GM21360 (cell line): ENCODE data around the gene KIF12.

Experiments used
- ATAC-seq: cut with Tn5 transposase; IDR thresholded peaks from one replicate; pipeline ENCODE4 v1.9.1; 2021; ENCODE audit warnings: mild to moderate bottlenecking, moderate library complexity; ENCODE audit not compliant: unreplicated experiment

KIF12 gene

DNA sequence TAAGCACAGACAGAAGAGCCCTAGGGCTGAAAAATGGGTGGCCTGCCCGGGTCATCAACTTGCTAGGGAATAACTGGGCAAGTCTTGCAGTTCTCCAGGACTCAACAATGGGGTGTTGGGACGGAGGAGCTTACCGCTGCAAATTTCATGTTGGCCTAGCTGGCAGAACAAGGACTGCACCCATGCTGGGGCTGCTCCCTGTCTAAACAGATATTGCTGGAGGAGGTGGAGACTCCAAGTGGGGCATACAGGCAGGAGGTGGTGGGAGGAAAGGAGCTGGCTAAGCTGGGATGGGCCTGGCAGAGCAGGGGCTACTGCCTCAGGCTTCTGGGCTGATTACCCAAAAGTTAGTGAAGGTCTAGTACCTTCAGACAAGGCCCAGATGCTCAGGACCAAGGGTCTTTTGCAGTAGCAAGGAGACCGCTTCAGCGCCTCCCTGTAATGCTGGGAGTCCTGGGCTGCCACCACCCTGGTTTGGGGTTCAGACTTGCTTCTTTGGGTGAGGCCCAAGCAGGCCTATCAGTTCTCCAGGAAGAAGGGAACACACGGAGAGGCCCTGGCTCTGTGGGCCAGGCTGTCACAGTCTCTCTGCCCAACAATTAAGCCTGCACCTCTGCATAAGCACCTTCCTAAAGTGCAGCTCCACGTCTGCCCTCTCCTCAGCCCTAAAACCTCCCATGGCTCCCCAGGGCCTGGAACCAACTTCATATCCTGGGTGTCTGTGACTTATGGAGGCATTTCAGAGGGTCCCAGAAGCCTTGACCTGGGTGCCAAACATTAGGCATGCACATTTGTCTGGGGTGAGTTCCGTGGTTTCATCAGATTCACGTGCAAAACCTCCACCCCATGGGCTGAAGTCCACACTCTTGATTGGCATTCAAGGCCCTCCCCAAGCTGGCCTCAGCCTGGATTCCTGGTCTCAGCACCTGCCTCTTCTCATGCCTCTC is 24.2 kb upstream of the KIF12 start:
- ATAC-seq = no peak

DNA sequence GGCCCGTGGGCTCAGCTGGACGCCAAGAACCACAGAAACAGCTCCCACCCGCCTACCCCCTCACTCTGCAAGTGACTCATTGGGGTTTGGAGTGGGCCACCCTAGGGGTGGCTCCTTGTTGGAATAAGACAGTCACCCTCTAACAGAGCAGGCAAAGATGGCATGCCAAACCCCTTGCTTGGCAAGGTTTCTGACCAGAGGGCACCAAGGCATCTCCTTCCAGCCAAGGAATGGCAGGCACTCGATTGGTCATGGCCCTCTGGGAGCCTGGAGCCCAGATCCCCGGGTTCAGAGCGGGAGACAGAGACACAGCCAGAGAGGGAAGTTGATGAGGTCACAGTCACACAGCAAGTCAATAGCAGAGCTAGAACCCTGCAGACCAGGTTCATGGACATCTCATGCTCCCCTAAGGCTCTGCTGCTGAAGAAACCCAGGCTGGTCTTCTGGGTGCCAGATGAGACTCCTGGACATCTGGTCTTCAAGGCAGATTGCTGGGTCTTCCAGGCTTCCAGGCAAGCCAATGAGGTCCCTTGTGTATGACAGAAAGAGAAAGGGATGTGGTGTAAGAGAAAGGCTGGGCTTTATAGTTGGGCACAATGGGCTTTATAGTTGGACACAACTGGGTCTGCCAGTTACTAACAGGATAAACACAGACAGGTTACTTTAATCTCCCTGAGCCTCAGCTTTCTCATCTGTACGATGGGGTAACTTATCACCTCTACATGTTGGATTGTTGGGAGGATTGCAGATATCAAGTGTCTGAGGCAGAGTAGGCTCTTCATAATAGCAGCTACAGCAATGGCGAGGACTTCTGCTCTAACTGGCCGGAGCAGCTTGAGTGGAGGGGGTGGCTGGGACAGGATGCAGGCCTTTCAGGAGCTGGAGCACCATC is 23.3 kb upstream of the KIF12 start:
- ATAC-seq = no peak

DNA sequence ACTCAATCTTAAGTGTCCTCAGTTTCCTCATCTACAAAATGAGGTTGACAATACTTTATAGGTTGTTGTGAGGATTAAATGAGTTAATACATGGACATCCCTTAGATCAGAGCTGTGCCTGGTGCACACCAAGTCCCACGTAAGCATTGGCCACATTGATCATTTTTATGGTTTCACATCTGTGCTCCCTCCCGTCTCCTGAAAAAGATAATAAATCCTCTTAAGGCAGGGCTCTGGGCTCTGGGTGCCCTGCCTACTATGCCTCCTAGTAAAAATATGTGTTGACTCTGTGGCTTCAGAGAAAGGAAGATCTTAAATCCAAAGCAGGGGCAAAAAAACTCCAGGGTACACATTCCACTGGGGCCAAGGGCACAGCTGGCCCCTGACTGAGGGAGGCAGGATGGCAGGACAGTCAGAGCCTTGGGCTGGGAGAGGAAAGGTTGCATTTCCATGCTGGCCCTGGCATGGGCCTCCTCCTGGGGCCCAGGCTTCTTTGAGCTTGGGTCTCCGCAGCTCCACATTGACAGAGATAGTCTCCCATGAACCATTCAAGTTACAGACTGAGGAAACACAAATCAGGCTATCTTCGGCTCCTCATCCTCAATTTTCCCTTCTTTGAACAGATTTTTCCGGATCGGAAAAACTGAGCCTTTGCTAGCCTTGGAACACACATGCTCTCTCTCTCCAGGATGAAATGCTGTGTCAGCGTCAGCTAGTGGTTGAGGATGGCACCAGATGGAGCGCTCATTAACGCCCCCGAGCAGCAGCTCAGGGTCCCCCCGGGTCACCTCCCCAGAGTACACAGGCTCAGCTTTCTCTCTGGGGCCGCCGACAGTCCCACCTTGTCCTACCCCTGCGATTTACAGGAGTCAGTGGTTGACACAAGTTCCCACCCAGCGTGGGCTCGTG is 22.4 kb upstream of the KIF12 start:
- no peak for ATAC-seq

DNA sequence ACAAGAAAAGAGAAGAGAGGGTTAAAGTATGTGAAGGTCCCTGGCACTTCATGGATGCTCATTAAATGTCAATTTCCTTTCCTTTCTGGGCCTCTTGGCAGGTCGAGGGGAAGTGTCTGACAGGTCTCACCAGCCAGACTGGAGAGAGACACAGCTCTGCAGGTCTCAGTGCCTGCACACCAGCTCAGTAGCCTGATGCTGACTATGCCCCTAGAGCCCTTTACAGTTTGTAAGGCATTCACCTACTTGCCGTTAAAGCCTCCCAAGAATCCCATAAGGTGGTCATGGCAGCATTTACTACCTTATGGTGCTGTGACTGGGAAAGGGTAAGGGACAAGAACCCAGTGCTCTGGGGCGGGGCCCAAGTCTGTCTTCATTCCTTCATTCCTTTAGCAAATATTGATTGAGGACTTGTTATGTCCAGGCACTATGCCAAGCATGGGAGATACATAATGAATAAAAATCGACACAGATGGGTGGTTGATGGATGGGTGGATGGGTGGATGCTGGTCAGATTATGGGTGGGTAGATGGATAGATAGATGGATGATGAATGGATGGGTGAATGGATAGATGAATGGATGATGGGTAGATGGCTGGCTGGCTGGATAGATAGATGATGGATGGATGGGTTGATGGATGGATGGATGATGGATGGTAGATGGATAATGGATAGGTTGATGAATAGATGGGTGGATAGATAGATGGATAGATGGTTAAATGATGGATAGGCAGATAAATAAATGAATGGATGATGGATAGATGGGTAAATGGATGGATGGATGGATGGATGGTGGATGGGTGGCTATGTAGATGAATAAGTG is 21.3 kb upstream of the KIF12 start:
- ATAC-seq = no peak

DNA sequence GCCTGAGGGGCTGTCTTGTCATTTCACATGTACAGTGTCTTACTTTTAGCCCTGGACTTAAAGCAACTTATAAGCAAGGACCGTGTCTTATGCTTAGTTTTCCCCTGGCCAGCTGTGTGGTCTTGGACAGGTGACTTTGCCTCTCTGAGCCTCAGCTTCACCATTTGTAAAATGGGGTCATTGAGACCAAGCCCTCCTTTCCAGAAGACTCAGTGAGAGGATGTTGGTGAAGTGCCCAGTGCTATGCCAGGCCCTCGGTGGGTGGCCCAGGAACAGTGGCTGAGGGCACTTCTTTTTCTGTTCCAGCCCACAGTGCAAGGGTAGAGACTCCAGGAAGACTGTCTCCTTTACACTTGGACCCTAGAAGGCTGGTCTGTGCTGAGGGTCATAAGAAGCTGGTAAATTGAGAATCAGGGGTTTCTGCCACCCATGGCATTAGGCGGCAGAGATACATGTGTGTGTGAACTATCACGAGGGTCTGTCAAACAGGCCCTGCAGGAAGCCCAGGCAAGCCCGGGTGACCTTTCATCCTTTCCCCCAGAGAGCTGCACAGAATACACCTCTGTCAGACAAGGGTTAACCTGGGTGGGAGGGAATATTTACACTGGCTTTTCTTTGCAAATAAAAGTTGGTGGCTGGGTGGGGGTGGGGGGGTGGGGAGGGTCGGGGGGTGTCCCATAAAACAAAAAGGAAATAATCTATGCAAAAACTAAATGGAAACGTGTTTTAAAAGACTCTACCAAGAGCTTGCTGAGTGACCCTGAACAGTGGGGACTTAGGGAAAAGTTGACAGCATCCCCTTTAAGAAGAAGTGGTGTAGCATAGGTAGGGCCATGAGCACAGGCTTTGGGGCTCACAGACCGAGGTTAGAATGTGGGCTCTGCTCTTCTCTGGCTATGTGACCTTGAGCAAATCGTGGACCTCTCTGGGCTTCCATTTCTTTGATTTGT is 20.4 kb upstream of the KIF12 start:
- ATAC-seq = no peak

DNA sequence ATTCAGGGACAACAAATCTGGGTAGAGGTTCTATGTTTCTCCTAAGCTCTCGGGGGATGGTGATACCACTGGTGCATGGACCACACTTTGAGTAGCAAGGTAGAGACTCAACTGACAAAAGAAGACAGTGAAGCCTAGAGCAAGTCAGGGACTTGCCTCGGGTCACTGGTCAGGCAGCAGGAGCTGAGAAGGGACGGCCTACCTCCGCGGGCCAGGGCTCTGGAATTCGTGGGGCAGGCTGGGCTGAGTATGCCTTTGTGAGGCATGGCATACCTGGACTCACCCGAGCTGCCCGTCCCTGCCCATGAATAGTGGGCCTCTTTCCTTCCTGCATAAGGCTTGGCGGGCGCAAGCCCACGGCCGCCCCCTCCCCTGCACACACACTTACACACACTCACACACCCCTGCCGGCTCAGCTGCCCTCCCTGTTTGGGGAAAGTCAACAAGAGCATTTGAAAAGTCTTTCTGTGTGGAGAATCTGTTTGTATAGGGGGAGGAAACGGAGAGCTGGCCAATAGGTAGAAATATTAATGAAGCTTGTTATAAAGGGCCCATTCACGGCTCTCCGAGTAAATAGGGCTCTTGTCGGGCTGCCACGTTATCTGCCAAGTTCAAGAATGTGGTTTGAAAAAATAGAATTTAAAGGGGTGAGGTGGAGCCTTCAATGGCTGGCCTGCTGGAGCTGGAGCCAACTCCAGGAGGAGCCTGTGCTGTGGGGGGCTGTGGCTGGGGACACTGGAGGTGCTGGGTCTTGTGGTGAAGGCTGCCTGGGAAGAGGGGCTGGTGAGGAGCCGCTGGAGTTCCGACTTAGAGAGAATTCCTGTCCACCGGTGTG is 19.1 kb upstream of the KIF12 start:
- ATAC-seq = no peak

DNA sequence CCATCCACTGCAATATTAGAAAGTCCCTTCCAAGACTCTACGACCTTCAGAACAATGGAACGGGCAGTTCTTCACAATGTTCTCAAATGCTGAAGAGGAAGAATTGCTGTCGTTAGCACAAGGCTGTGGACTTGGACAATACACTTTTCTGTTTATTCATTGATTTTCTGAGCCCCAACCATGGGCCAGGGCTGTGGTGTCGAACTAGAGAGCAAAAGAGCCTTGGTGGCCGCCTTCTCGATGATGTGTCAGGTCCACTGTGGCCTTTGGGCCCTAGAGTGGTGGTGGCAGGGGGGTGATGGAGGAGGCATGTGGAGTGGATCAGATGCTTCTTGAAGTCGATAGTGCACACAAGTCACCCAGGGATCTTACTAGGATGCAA is 18.5 kb upstream of the KIF12 start:
- no peak for ATAC-seq

DNA sequence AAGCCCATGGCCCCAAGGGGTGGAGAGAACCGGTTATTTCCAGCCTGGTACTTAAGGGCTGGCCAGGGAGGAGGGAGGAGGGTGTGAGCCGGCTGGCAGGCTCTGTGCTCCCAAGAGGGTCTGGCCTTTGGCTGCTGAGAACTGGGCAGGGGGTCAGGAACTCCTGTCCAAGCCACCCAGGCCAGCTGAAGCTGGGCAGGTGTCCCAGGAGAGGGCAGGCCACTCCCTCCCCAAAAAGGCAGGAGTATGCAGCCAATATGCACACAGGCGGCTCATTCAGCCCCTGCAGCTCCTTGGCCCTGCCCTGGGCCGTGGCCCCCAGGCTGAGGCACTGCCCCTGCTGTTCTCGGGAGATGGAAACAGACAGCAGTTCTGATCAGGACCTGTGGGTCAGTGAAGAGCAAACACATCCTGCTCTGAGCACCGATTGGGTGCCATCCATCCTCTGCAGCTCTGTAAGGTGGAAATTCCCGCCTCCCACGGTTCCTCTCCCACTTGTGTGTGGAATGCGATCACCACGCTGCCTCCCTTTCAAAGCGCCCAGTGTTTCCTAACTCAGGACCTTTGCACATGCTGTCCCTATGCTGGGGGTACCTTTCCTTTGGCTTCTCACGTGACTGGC is 17.1 kb upstream of the KIF12 start:
- ATAC-seq = no peak

DNA sequence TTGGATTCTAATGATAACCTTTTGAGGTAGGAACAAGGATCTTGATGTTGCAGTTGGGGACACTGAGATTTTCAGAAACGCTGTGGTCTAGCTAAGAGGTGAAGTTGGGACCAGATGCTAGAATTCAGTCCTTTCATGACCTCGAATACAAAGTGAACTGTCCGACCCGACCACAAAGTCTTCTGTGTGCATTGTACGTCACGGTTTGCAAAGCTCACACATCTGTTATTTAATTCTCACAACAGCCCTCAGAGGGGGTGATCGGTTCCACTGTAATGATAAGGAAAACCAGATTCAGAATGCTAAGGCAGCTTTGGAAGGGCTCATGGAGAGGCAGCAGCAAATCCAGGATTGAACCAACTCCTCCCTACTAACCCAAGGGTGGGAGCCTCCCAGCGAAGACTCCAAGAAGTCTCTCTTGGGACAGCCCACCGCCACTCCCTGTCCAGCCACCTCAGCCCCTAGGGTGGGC is 16.6 kb upstream of the KIF12 start:
- ATAC-seq = no peak

DNA sequence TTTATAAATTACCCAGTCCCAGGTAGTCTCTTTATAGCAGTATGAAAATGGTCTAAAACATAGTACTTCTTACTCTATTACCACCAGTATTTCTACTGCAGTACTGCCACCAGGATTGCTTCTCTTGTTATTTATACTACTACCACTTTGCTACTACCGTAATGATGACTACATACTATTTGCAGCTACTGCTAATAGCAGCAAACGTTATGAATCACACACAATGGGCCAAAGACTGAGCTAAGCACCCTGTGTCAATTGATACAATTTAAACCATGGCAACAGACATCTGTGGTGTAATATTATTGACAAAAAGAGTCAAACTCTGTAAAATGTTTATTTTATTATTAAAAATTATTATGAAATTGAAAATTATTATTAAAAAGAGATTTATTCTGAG is 15.3 kb upstream of the KIF12 start:
- ATAC-seq = no peak

DNA sequence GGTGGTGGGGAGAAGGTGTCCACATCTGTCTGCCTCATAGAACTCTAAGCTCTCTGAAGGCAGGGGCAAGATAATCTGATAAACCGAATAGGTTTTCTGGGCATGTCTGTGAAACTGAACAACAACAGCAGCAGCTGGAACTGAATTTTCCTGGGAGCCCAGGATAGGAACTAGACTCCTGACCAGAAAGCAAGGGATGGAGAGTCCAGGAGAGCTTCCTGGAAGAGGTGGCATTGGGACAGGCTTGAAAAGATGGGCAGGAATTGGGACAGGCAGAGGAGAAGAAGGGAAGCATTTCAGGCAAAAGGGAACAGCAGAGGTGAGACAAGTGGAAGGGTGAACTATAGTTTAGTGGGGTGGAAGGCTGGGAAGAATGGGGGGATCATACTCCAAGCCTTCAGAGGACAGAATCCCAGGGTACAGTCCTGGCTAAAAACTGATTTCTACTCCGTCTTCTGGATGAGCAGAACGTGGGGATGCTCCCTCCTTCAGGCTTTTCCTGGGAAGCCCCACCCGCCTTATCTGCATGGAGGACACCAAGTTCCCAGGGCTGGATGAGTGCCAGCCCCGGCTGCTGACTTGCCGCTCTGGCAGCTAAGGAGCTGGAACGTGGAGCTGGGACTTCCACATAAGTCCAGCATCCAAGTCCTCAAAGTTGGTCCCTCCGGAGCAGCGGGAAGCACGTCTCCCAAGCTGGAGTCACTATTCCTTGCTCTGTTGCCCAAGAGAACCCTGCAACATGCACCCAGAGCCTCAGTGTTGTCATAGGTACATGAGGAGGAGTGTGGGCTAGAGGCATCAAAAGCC is 13.9 kb upstream of the KIF12 start:
- ATAC-seq = no peak

DNA sequence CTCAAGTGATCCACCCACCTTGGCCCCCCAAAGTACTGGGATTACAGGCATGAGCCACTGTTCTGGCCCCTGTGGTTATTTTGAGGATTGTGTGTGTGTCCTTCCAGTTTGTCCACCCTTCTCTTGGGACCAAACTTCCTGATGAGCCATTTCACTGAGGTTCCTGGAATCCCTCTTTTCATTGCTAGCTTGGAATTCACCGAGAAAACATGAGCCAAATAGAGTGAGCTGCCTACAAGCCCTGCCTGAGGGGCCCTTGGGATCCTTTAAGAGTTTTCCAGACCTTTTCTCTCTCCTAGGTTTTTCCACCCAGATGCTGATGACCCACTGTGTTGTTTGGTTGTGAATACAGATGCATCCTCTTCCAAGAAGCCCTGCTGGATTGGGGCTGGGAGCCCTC is 13.2 kb upstream of the KIF12 start:
- no peak for ATAC-seq

DNA sequence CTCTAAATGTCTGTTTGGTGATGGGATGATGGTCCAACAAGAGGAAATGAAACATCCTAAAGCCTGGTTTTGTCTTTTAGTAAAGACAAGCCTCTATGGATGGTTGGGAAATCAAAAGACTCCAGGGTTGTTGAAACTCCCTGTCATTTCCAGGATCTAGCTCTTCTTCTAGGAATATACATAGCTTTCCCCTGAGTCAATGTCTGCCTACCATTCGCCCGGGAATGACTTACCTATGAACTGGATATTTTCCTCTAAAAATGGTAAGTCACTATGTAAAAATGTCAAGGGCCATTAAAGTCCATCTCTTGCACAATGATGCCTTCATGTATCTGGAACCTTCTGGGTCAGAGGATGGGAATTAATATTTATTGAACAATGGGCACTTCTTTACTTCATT is 11.1 kb upstream of the KIF12 start:
- no peak for ATAC-seq

DNA sequence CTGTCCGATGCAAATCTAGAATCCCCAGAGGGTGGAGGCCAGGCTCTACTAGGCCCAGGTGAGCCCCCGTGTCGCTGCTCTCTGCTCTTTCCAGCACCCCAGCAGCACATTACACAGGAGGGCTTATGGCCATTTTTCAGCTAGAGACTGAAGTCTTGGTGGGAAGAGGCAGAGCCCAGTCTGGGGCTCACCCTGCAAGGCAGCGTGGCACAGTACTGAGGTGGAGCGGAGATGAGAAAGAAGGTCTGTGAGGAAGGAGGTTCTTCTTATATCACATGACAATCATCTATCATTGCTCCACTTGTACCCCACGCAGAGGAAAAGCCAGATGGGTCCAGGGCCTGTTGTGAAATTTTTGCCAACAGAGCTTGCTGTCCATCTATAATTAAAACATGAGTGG is 10.0 kb upstream of the KIF12 start:
- ATAC-seq = no peak

DNA sequence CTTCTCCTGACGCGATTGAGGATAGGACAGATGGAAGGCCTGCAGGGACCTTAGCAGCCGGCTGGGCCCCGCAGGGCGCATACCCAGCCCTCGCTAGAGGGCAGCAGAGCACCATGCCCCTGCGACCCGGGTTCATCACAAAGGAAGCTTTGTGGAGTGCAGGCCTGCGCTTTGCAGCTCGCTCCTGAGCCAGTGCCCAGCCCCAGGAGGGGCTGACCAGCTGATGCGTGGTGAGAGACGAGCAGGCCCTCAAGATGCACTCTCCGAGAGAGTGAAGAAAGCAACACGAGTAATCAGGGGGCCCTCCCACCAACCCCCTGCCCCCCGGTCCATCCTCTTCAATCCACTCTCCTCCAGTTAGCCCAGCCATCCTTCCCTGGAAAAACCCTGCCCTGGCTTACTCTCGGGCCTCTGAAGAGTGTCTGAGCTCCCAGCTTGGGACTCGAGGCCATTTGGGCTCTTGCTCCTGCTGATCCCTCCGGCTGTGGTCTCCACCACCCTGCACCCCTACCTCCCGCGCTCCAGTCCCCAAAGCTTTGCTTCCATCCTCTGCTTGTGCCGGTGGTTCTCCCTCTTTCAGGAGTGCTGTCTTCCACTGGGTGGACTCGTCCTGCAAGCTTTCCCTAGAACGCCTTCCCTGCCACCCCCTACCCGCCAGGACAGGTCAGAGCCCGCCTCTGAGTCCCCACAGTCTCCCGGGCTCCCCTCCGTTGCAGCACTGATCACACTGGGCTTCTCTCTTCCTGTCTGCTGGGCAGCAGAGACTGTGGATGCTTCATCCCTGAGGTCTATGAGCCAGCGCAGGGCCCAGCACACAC is 9.1 kb upstream of the KIF12 start:
- no peak for ATAC-seq
